IPS-20b (cell line): Measurements from ENCODE around the gene HNRNPK.

Experiments used
- H3K27ac ChIP-seq: one replicate; pipeline ENCODE4 v1.5.1; 2013; ENCODE audit warnings: low read length
- H3K27me3 ChIP-seq: 2 replicates; pipeline ENCODE4 v1.6.1; 2013; ENCODE audit warnings: mild to moderate bottlenecking, low read length, inconsistent platforms; ENCODE audit not compliant: insufficient read depth
- H3K36me3 ChIP-seq: 2 replicates; pipeline ENCODE4 v1.6.1; 2013; ENCODE audit warnings: low read depth, mild to moderate bottlenecking, inconsistent platforms, low read length, moderate library complexity; ENCODE audit not compliant: insufficient read depth
- H3K4me1 ChIP-seq: 2 replicates; pipeline ENCODE4 v1.6.1; 2013; ENCODE audit warnings: mild to moderate bottlenecking, control low read depth, inconsistent platforms, low read length, moderate library complexity; ENCODE audit not compliant: insufficient read depth
- H3K4me3 ChIP-seq: 2 replicates; pipeline ENCODE4 v1.5.1; 2013; ENCODE audit warnings: mild to moderate bottlenecking, low read length, inconsistent platforms
- H3K9ac ChIP-seq: 2 replicates; pipeline ENCODE4 v1.6.1; 2013; ENCODE audit warnings: low read depth, mild to moderate bottlenecking, inconsistent platforms, low read length, moderate library complexity
- H3K9me3 ChIP-seq: 2 replicates; pipeline ENCODE4 v1.6.1; 2013; ENCODE audit warnings: mild to moderate bottlenecking, low read depth, low read length, inconsistent platforms; ENCODE audit not compliant: insufficient read depth

The HNRNPK gene

DNA sequence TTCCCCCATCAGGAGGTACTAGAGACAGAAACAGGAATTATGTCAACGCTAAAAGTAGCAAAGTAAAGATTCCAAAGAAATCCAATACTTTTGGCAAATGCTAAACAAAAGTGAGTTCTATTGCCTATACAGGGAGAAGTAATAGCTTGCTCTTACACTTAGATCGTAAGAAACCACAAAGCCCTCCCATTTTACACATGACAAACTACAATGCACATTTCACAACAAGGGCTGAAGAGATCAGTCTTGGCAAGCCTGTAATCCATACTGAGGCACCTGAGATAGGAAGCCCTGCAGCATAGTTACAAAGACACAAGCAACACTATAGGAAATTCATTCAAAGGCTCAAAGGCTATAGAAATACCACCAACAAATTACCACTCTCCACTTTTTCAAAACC lies 7.7 kb downstream of the HNRNPK start:
- Histone ChIP-seq H3K9ac (no peak overlapping the region), H3K9me3 (no peaks in the 10 kb centered on the region), H3K27me3 (no peaks in the 10 kb centered on the region), H3K4me3 (no peak overlapping the region), H3K27ac (no peak overlapping the region), H3K36me3 (peaks cover 100% of the 10 kb centered on the region), H3K4me1 (peaks cover 3% of the 10 kb centered on the region; the same call in 1 of the 2 replicates)

DNA sequence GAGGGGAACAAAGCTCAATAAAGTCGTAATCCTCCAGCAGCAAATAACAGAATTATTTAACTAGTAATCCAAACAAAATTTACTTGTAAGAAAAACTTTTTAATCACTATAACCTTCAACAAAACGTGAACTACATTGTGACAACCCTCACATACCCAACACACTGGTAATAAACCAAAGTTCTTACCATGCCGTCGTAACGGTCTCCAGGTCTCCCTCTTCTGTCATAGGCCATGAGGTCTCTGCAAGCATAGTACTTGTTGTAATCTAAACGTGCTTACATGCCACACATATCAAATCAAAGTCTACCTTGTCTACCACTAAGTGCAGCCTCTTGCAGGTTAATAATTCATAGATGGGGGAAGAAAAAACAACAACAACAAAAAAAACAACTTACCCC lies 8.5 kb downstream of the HNRNPK start:
- no peak overlapping the region for H3K9ac ChIP-seq
- H3K27me3 ChIP-seq, result no peaks in the 10 kb centered on the region
- no peak overlapping the region for H3K4me3 ChIP-seq
- H3K9me3 ChIP-seq, result no peaks in the 10 kb centered on the region
- no peaks in the 10 kb centered on the region; the same call in 1 of the 2 replicates for H3K4me1 ChIP-seq
- no peak overlapping the region for H3K27ac ChIP-seq
- peaks cover 100% of the 10 kb centered on the region for H3K36me3 ChIP-seq

DNA sequence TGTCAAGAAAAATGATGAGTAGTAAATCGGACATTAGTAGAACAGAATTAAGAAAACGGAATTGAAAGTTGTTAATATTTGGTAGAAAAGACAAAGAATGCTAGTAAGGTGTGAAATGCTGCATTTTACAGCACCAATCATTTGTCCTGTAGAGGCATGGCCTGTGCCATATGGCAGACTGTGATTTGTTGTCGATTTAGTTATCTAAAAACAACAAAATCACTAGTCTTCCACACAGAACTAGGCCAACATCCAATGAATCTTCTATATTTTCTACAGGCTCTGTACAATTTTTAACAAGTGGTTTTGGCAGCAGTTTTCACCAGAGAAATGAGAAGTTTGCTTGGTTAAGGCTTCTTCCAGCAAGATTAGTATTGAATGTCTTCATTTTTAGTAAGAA lies 10.4 kb downstream of the HNRNPK start:
- no peaks in the 10 kb centered on the region for H3K27me3 ChIP-seq
- no peak overlapping the region for H3K27ac ChIP-seq
- H3K9ac ChIP-seq, result no peak overlapping the region
- H3K36me3 ChIP-seq, result peaks cover 84% of the 10 kb centered on the region
- no peaks in the 10 kb centered on the region for H3K4me1 ChIP-seq
- H3K4me3 ChIP-seq, result no peak overlapping the region
- H3K9me3 ChIP-seq, result no peaks in the 10 kb centered on the region

DNA sequence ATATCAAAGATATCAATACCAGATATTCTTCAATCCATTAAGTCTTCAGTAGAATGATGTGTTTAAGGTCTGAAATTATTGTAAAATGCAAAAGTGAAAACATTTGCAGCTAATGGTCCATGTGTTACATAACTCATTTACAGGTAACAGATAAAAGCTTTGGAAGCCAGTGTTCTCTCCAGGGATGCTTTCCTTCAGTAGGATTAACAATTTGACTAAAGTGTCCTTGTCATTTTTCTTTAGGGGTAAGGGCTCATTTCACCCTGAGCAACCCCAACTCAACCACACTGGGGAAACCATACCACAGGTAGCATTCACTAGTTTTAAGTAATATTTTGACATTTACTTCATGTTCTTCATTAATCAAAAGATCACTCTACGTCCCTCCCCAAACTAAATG lies 12.9 kb downstream of the HNRNPK start:
- H3K9ac ChIP-seq, result no peak overlapping the region
- H3K27ac ChIP-seq, result no peak overlapping the region
- no peaks in the 10 kb centered on the region for H3K4me1 ChIP-seq
- peaks cover 59% of the 10 kb centered on the region for H3K36me3 ChIP-seq
- H3K9me3 ChIP-seq, result no peaks in the 10 kb centered on the region
- H3K27me3 ChIP-seq, result no peaks in the 10 kb centered on the region
- no peak overlapping the region for H3K4me3 ChIP-seq

DNA sequence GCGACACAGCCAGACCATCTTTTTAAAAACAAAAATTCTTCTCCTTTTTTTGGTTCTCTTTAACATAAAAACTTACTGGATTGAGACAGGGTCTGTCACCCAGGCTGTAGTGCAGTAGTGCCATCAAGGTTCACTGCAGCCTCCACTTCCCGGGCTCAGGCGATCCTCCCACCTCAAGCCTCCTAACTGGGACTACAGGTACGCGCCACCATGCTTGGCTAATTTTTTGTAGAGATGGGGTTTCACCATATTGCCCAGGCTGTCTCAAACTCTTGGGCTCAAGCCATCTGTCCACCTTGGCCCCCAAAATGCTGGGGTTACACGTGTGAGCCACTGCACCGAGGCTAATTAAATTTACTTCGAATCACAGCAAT lies 13.8 kb downstream of the HNRNPK start:
- H3K4me1 ChIP-seq, result no peaks in the 10 kb centered on the region
- H3K4me3 ChIP-seq, result no peak overlapping the region
- H3K27ac ChIP-seq, result no peak overlapping the region
- no peaks in the 10 kb centered on the region for H3K27me3 ChIP-seq
- no peaks in the 10 kb centered on the region for H3K9me3 ChIP-seq
- no peak overlapping the region for H3K9ac ChIP-seq
- H3K36me3 ChIP-seq, result peaks cover 50% of the 10 kb centered on the region

DNA sequence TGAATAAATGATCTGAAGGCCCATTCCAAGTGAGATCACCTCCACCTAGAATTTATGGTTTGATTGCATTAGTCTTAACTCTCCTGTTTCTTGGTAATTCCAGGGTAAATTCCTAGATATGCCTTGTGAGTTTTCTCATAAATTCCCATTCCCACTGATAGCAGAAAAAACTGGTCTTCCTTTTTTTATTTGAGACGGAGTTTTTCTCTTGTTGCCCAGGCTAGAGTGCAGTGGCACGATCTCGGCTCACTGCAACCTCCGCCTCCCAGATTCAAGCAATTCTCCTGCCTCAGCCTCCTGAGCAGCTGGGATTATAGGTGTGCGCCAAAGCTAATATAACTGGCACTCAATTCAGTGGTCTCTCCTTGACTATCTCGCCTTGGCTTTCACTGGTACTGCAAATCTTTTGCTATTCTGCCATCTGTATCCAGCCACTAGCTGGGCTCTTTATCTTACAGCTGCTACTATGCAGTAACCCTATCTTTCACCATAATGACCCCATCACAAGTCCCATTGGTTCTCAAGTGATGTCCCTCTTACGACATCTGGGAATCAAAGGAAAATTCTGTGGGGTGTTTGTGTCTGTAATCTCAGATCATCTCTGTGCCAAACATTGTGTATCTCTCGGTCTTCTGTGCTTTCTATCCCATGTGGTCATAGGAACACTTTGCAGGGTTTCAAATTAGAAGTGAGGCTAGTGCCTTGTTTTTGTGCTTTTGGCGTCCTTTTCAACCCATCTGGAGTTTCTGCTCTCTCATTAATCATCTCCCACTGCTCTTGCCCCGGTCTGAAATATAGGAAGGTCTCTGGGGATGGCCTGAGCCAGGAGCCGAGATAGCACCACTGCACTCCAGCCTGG lies 14.4 kb downstream of the HNRNPK start:
- Histone ChIP-seq H3K27ac (no peak overlapping the region), H3K4me3 (no peak overlapping the region), H3K27me3 (no peaks in the 10 kb centered on the region), H3K36me3 (peaks cover 44% of the 10 kb centered on the region), H3K9me3 (no peaks in the 10 kb centered on the region), H3K9ac (no peak overlapping the region), H3K4me1 (no peaks in the 10 kb centered on the region)

DNA sequence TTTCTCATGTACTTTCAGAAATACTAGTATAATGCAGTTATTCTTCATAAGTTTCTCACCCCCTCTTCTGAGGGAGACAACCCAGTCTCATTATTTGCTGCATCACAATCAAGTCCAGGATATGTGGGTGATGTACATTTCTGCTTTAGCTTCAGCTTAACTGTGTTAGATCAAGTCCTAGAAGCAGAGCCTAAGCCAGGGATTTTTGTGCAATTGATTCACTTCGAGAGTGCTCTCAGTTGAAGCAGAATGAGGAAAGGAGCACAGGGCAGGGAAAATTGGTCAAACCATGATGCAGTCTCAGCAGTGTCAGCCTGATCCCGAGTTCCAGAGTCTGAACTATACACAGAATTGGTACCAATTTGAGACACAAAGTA lies 15.1 kb downstream of the HNRNPK start:
- no peak overlapping the region for H3K4me3 ChIP-seq
- no peak overlapping the region for H3K27ac ChIP-seq
- H3K36me3 ChIP-seq, result peaks cover 38% of the 10 kb centered on the region
- H3K9ac ChIP-seq, result no peak overlapping the region
- no peaks in the 10 kb centered on the region for H3K4me1 ChIP-seq
- no peaks in the 10 kb centered on the region for H3K9me3 ChIP-seq
- H3K27me3 ChIP-seq, result no peaks in the 10 kb centered on the region

DNA sequence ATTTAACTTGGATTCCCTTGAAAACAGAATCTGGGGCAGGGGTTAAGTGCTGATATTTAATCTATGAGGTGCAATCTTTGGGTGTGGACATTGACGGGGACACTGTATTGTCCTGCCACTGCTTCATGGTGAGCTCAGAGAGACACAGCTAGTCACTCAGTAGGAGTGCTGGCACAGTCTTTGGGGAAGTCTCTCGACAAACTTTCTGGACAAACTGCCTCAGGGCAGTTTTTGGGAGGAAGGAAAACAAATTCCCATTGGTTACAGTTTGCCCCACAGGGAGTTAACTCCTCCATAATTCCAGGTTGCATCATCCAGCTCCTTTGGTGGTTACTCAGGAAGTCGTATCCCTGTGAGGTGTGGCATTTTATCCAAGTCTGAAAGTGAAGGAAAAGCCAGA lies 17.9 kb downstream of the HNRNPK start:
- Histone ChIP-seq H3K27ac (no peak overlapping the region), H3K4me1 (no peaks in the 10 kb centered on the region), H3K27me3 (no peaks in the 10 kb centered on the region), H3K9ac (no peak overlapping the region), H3K9me3 (no peaks in the 10 kb centered on the region), H3K36me3 (peaks cover 10% of the 10 kb centered on the region), H3K4me3 (no peak overlapping the region)

DNA sequence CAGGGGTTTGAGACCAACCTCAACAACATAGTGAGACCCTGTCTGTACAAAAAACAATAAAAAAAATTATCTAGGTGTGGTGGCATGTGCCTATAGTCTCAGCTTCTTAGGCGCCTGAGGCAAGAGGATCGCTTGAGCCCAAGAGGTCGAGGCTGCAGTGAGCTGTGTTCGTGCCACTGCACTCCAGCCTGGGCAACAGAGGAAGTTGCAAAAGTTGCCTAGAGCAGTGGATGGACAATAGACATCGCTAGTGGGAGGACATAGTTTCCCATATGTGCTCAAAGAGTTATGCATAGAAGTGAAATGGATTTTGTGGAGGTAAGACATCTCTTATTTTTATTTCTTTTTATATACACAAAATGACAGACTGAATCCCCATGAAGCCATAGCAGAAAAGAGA lies 19.0 kb downstream of the HNRNPK start:
- Histone ChIP-seq H3K27ac (no peak overlapping the region), H3K9me3 (no peaks in the 10 kb centered on the region), H3K4me3 (no peak overlapping the region), H3K9ac (no peak overlapping the region), H3K36me3 (no peaks in the 10 kb centered on the region), H3K27me3 (peaks cover 5% of the 10 kb centered on the region; the same call in 1 of the 2 replicates), H3K4me1 (no peaks in the 10 kb centered on the region)

DNA sequence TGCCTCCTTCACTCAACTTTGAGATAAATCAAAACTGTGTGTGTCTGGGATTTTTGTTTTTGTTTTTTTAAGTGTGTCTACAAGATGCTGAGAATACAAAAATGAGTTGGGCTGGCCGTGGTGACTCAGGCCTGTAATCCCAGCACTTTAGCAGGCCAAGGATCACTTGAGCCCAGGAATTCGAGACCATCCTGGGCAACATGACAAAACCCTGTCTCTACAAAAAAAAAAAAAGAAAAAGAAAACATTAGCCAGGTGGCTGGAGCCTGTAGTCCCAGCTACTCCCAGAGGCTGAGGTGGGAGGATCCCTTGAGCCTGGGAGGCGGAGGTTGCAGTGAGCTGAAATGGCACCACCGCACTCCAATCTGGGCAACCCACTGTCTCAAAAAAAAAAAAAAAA lies 21.0 kb downstream of the HNRNPK start:
- no peak overlapping the region for H3K4me3 ChIP-seq
- no peak overlapping the region for H3K27ac ChIP-seq
- no peaks in the 10 kb centered on the region for H3K36me3 ChIP-seq
- H3K9me3 ChIP-seq, result no peaks in the 10 kb centered on the region
- H3K9ac ChIP-seq, result no peak overlapping the region
- H3K4me1 ChIP-seq, result no peaks in the 10 kb centered on the region
- H3K27me3 ChIP-seq, result peaks cover 7% of the 10 kb centered on the region; the same call in 1 of the 2 replicates

DNA sequence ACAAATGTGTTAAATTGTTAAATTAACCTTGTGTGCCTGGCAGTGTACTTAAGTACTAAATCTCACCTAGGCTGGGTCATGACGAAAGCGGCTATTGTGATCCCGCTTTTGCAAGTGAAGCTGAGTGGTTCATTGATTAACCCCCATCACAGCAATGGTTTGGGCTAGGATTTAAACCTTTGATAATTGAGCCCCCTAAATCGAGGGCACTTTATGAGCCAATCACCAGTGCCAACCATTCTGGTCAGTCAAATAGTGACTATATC lies 22.8 kb downstream of the HNRNPK start:
- no peak overlapping the region for H3K27ac ChIP-seq
- peak overlapping the region; percentile 69; the same call in 1 of the 2 replicates for H3K9ac ChIP-seq
- H3K4me1 ChIP-seq, result no peaks in the 10 kb centered on the region
- peaks cover 7% of the 10 kb centered on the region; the same call in 1 of the 2 replicates for H3K27me3 ChIP-seq
- no peaks in the 10 kb centered on the region for H3K9me3 ChIP-seq
- peak overlapping the region; percentile 73; the same call in 1 of the 2 replicates for H3K4me3 ChIP-seq
- H3K36me3 ChIP-seq, result no peaks in the 10 kb centered on the region

DNA sequence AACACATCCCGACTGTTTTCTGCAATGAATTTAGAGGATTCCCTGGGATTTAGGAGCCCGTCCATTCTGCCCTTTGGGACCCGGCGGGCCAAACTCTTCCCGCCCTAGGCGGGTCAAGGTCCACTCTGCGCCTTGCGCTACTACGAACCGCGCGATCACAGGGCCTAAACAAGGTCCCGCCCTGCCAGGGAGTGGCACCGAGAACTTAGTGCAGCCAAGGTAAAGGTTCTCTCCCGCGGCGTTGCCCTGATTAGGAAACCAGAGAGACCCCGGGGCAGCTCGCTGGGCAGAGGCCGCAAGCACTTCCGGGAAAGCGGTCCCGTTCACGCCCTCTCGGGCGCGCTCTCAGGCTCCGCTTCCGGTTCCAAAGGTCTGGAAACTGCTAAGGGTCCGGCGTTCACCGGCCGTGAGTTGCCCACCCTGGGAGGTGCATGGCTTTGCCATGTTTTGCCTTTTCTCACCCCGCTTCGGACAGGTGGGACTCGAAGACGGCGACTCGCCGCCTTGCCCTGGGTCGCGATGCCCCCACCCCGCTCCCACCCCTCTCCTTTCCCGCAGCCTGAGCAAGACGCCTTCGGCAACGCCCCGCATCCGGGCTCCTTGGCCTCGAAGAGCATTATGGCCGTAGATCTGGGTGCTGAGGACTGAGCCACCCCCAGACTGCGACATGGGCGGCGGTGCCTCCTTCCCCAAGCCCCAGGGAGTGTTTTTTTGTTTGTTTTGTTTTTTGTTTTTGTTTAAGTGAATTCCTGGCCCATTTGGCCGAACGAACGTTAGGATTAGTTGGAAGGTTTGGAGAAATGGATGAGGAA lies 23.4 kb downstream of the HNRNPK start:
- H3K36me3 ChIP-seq, result no peaks in the 10 kb centered on the region
- H3K9ac ChIP-seq, result peak overlapping the region; percentile 69; the same call in 1 of the 2 replicates
- peak overlapping the region; percentile 73; the same call in 1 of the 2 replicates for H3K4me3 ChIP-seq
- H3K27ac ChIP-seq, result no peak overlapping the region
- no peaks in the 10 kb centered on the region for H3K4me1 ChIP-seq
- H3K27me3 ChIP-seq, result peaks cover 7% of the 10 kb centered on the region; the same call in 1 of the 2 replicates
- no peaks in the 10 kb centered on the region for H3K9me3 ChIP-seq
